Endodermal cell (in vitro differentiated cells): ENCODE results near the gene PDE3A. TPM values are rescaled to one million over a fixed set of nuclear protein-coding genes. Genes with fewer than 3 reads are reported as not detected.

Experiments used
- DNase-seq: peaks from one replicate; pipeline ENCODE4 v3.0.0-alpha.2; 2017
- H3K27ac ChIP-seq: 2 replicates; pipeline ENCODE4 v1.5.1; 2013; ENCODE audit warnings: mild to moderate bottlenecking, low read depth, low read length, moderate library complexity
- H3K27me3 ChIP-seq: 2 replicates; pipeline ENCODE4 v1.6.1; 2013; ENCODE audit warnings: mild to moderate bottlenecking, low read length, moderate library complexity; ENCODE audit not compliant: insufficient read depth, control insufficient read depth, poor library complexity, severe bottlenecking
- H3K36me3 ChIP-seq: 2 replicates; pipeline ENCODE4 v1.7.0; 2013; ENCODE audit warnings: mild to moderate bottlenecking, low read length, moderate library complexity; ENCODE audit not compliant: control insufficient read depth, insufficient read depth
- H3K4me1 ChIP-seq: one replicate; pipeline ENCODE4 v1.7.0; 2013; ENCODE audit warnings: low read length; ENCODE audit not compliant: control insufficient read depth, insufficient read depth
- H3K4me3 ChIP-seq: 2 replicates; pipeline ENCODE4 v1.5.1; 2013; ENCODE audit warnings: mild to moderate bottlenecking, low read length, moderate library complexity
- H3K9ac ChIP-seq: 2 replicates; pipeline ENCODE4 v1.6.1; 2013; ENCODE audit warnings: mild to moderate bottlenecking, low read length, moderate library complexity; ENCODE audit not compliant: poor library complexity, severe bottlenecking; ENCODE audit errors: extremely low read depth
- H3K9me3 ChIP-seq: 2 replicates; pipeline ENCODE4 v1.6.1; 2013; ENCODE audit warnings: mild to moderate bottlenecking, low read length, moderate library complexity; ENCODE audit not compliant: control insufficient read depth
- H3K27ac Mint-ChIP-seq: 2 replicates; pipeline ENCODE4 v1.8.0; 2020; ENCODE audit warnings: mixed read lengths
- H3K27me3 Mint-ChIP-seq: 2 replicates; pipeline ENCODE4 v1.8.0; 2021; ENCODE audit warnings: mild to moderate bottlenecking, mixed read lengths; ENCODE audit not compliant: insufficient read depth
- H3K36me3 Mint-ChIP-seq: 2 replicates; pipeline ENCODE4 v1.8.0; 2020; ENCODE audit warnings: low read depth, mixed read lengths
- H3K4me1 Mint-ChIP-seq: 2 replicates; pipeline ENCODE4 v1.8.0; 2020; ENCODE audit warnings: mixed read lengths
- H3K4me3 Mint-ChIP-seq: 2 replicates; pipeline ENCODE4 v1.8.0; 2020; ENCODE audit warnings: mild to moderate bottlenecking, moderate library complexity, mixed read lengths
- H3K9me3 Mint-ChIP-seq: 2 replicates; pipeline ENCODE4 v1.8.0; 2020; ENCODE audit warnings: mild to moderate bottlenecking, mixed read lengths
- WGBS, 2 experiments: methylation state at CpG; one replicate each; pipeline versions ENCODE4 v1.1.5 to v1.1.7; 2013; ENCODE audit warnings: missing lambda C conversion rate in 2 of 2, mixed read lengths in 1 of 2; ENCODE audit not compliant: insufficient coverage in 1 of 2, insufficient read length in 1 of 2; 5-methylcytosine and 5-hydroxymethylcytosine counted together
- total RNA-seq, 2 donors: library from RNA; stranded (reverse); fragmentation: NEBNext Ultra II Directional in 1 of 2; extraction: Animal tissue kit (Norgen Biotek cat#: 25700) in 1 of 2; gene quantifications; 2 replicates in 1 of 2; 3 replicates in 1 of 2; pipeline ENCODE4 v1.2.1, GENCODE V29; 2021
- TF ChIP-seq, protein P1 (sequence below): fragments of 200-600 bp; sonication (generic); conservative IDR thresholded peaks from 2 replicates; pipeline ENCODE4 v1.5.0; 2021; ENCODE audit warnings: antibody characterized with exemption, mild to moderate bottlenecking

Gene PDE3A
- total RNA-seq, 2 donors from 2014 or later, result 0.62 to 1.8 TPM

GRCh38 chr12:20616093-20616492 is 247.8 kb downstream of the PDE3A start:
- peaks cover 2% of the 10 kb centered on the region for H3K4me1 Mint-ChIP-seq
- no peak overlapping the region for H3K27ac ChIP-seq
- no peak overlapping the region for H3K4me3 Mint-ChIP-seq
- no peak overlapping the region for H3K4me3 ChIP-seq
- H3K9me3 Mint-ChIP-seq, result no peaks in the 10 kb centered on the region
- no peak overlapping the region for H3K27ac Mint-ChIP-seq
- TF ChIP-seq, protein P1, sequence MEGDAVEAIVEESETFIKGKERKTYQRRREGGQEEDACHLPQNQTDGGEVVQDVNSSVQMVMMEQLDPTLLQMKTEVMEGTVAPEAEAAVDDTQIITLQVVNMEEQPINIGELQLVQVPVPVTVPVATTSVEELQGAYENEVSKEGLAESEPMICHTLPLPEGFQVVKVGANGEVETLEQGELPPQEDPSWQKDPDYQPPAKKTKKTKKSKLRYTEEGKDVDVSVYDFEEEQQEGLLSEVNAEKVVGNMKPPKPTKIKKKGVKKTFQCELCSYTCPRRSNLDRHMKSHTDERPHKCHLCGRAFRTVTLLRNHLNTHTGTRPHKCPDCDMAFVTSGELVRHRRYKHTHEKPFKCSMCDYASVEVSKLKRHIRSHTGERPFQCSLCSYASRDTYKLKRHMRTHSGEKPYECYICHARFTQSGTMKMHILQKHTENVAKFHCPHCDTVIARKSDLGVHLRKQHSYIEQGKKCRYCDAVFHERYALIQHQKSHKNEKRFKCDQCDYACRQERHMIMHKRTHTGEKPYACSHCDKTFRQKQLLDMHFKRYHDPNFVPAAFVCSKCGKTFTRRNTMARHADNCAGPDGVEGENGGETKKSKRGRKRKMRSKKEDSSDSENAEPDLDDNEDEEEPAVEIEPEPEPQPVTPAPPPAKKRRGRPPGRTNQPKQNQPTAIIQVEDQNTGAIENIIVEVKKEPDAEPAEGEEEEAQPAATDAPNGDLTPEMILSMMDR, result no peak
- no peak for DNase-seq
- H3K27me3 Mint-ChIP-seq, result no peaks in the 10 kb centered on the region
- H3K9me3 ChIP-seq, result no peaks in the 10 kb centered on the region
- 97 to 100% methylated on average over 1 to 6 of the region's 6 CpGs for WGBS, 2 experiments
- H3K27me3 ChIP-seq, result no peaks in the 10 kb centered on the region
- H3K4me1 ChIP-seq, result no peaks in the 10 kb centered on the region
- H3K9ac ChIP-seq, result no peak overlapping the region
- H3K36me3 ChIP-seq, result no peaks in the 10 kb centered on the region
- H3K36me3 Mint-ChIP-seq, result no peaks in the 10 kb centered on the region

DNA sequence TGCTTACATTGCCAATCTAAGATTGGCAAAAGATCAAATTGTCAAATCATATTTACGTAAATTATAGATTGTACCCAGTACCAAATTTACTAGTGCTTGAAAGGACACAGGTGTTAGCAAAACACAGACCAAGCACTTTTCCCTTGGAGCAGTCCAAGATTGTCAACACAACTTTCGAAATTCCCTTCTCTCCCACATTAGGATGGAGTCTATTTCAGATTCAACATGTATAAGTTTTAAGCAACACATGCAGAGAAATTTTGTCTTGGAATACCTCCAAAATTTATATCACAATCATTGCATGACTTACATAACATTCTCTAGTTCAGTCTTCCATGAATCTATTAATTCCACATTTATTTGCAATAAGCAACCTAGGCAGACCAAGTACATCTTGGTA is 251.9 kb downstream of the PDE3A start:
- H3K27ac Mint-ChIP-seq, result no peak overlapping the region
- Histone ChIP-seq H3K36me3 (no peaks in the 10 kb centered on the region), H3K27ac (no peak overlapping the region), H3K4me3 (no peak overlapping the region), H3K27me3 (no peaks in the 10 kb centered on the region), H3K9me3 (no peaks in the 10 kb centered on the region), H3K9ac (no peak overlapping the region), H3K4me1 (no peaks in the 10 kb centered on the region)
- no peaks in the 10 kb centered on the region for H3K27me3 Mint-ChIP-seq
- H3K4me3 Mint-ChIP-seq, result no peak overlapping the region
- 91 to 94% methylated on average over 2 of the region's 2 CpGs for WGBS, 2 experiments
- DNase-seq, result no peak
- TF ChIP-seq, protein P1, result no peak
- no peaks in the 10 kb centered on the region for H3K4me1 Mint-ChIP-seq
- H3K36me3 Mint-ChIP-seq, result no peaks in the 10 kb centered on the region
- no peaks in the 10 kb centered on the region for H3K9me3 Mint-ChIP-seq

- DNase-seq, result peak; percentile 86
- no peaks in the 10 kb centered on the region for H3K27me3 ChIP-seq
- Mint-ChIP-seq H3K4me3 (no peak overlapping the region), H3K4me1 (peaks cover 26% of the 10 kb centered on the region), H3K9me3 (no peaks in the 10 kb centered on the region), H3K27ac (no peak overlapping the region), H3K36me3 (no peaks in the 10 kb centered on the region), H3K27me3 (no peaks in the 10 kb centered on the region)
- peaks cover 19% of the 10 kb centered on the region for H3K4me1 ChIP-seq
- H3K27ac ChIP-seq, result no peak overlapping the region
- 68% methylated on average over 3 to 5 of the region's 5 CpGs for WGBS, 2 experiments
- H3K4me3 ChIP-seq, result no peak overlapping the region
- TF ChIP-seq, protein P1, result peak; percentile 87
- no peaks in the 10 kb centered on the region for H3K9me3 ChIP-seq
- H3K36me3 ChIP-seq, result no peaks in the 10 kb centered on the region
- no peak overlapping the region for H3K9ac ChIP-seq
Observed at GRCh38 chr12:20624718-20625117, 256.4 kb downstream of the PDE3A start.
